Epithelial cell of proximal tubule (primary cell): ENCODE results near the gene C11orf68. TPM values are rescaled to one million over a fixed set of nuclear protein-coding genes. Genes with fewer than 3 reads are reported as not detected.

Source experiments
- DNase-seq: peaks from one replicate; pipeline ENCODE4 v3.0.0-alpha.2; 2011; ENCODE audit warnings: low read depth
- H3K4me3 ChIP-seq: 2 replicates; pipeline ENCODE4 v1.5.1; 2011; ENCODE audit warnings: low read depth, mild to moderate bottlenecking, low read length
- CTCF ChIP-seq: conservative IDR thresholded peaks from 2 replicates; pipeline ENCODE4 v1.5.1; 2012; ENCODE audit warnings: low read depth, mild to moderate bottlenecking, low read length
- total RNA-seq: library from RNA; depleted of rRNA; stranded (reverse); fragments of >200 nt; gene quantifications from 2 replicates; pipeline ENCODE4 v1.2.3, GENCODE V29; 2015

The C11orf68 gene
- total RNA-seq, 1 donor from 2014 or later = 6.6 TPM

DNA sequence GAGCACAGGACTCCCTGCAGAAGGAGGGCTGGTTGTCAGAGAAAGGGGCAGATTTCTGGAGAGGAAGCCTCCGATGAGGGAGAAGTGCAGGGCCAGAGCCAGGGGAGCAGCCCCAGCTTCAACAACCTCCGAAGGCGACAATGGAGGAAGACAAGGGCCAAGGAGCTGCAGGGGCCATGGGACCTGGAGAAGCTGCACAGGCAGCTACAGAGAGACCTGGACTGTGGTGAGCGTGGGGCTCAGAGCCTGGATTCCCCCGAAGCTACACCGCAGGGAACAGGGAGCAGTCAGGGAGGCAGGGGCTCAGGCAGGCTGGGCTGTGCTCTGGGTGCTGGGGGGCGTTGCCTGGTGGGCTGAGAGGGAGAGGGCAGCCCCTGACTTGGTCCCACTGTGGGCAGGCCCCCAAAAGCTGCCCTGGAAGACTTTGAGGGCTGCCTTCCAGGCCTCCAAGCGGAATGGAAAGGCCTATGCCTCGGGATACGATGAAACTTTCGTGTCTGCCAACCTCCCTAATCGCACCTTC is 28.8 kb upstream of the C11orf68 start:
- no peak for TF ChIP-seq CTCF
- DNase-seq = no peak
- H3K4me3 ChIP-seq = no peak overlapping the region

- no peak overlapping the region for H3K4me3 ChIP-seq
- no peak for DNase-seq
- no peak for TF ChIP-seq CTCF
Measured at GRCh38 chr11:65947133-65947532, 28.3 kb upstream of the C11orf68 start.

GRCh38 chr11:65946655-65947054 is 27.8 kb upstream of the C11orf68 start:
- no peak for DNase-seq
- no peak for TF ChIP-seq CTCF
- H3K4me3 ChIP-seq = no peak overlapping the region

DNA sequence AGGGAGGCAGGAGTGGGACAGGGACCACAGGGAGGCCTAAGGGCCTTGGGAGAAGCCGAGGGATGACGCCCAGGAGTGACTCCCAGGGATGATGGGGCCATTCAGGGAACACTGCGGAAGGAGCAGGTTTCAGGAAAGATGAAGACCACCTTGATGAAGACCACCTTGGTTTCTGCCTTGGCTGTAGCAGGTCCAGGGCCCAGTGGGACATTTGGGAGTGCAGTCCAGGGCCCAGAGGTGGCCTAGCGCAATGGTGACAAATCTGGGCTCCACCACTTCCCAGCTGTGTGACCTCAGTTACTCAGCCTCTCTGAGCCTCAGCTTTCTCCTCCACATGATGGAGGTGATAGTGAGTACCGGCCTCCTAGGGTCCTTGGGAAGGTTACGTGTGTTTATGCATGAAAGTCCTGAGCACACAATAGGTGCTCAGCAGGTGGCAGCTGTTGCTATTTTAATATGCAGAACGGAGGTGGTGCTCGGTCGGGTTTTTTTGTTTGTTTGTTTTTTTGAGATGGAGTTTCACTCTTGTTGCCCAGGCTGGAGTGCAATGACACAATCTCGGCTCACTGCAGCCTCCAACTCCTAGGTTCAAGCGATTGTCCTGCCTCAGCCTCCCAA is 27.2 kb upstream of the C11orf68 start:
- no peak overlapping the region for H3K4me3 ChIP-seq
- DNase-seq = no peak
- no peak for TF ChIP-seq CTCF

GRCh38 chr11:65945430-65945911 is 26.6 kb upstream of the C11orf68 start, which contains the start of gene TSGA10IP:
Gene TSGA10IP, plus strand, starts transcription at chr11:65945480. Its CDS starts 196 bp downstream, at chr11:65945676.
- DNase-seq = no peak
- TF ChIP-seq CTCF = no peak
- no peak within 1 kb of the TSS for H3K4me3 ChIP-seq

GRCh38 chr11:65944767-65945166 is 25.9 kb upstream of the C11orf68 start:
- no peak for TF ChIP-seq CTCF
- DNase-seq = no peak
- no peak overlapping the region for H3K4me3 ChIP-seq

DNA sequence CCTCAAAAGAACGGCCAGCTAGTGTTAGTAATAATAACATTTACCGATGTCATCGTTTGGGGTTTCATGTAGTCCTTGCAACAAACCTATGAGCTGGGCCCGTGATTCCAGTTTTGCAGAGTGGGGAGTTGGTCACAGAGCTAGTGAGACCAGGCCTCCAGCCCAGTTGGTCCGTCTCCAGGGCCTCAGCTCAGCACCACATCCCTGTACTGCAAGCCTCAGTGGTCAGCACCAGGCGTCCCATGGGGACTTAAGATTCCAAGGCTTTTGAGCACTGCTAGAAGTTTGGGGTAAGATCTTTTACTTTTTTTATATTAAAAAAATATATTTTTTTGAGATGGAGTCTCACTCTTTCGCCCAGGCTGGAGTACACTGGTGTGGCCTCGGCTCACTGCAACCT is 25.3 kb upstream of the C11orf68 start:
- no peak overlapping the region for H3K4me3 ChIP-seq
- no peak for DNase-seq
- no peak for TF ChIP-seq CTCF
